Neuronal stem cell (in vitro differentiated cells): ENCODE results near the gene FAM210B.
A peak's percentile ranks its signal among the peaks of the same experiment; 100 is the strongest.

Experiments
- DNase-seq: peaks from one replicate; pipeline ENCODE4 v3.0.0-alpha.2; 2013; ENCODE audit warnings: low spot score
- H2AFZ ChIP-seq: one replicate; pipeline ENCODE4 v1.6.1; 2013; ENCODE audit warnings: mild to moderate bottlenecking, low read length, inconsistent platforms
- H2AK5ac ChIP-seq: 2 replicates; pipeline ENCODE4 v1.6.1; 2013; ENCODE audit warnings: low read depth, mild to moderate bottlenecking, inconsistent platforms, low read length, moderate library complexity, mixed read lengths
- H2BK120ac ChIP-seq: 2 replicates; pipeline ENCODE4 v1.6.1; 2013; ENCODE audit warnings: low read depth, mild to moderate bottlenecking, inconsistent platforms, low read length, moderate library complexity, mixed read lengths
- H2BK12ac ChIP-seq: one replicate; pipeline ENCODE4 v1.6.1; 2013; ENCODE audit warnings: low read length, inconsistent platforms
- H2BK15ac ChIP-seq: 2 replicates; pipeline ENCODE4 v1.6.1; 2013; ENCODE audit warnings: mild to moderate bottlenecking, low read length, inconsistent platforms, mixed read lengths
- H2BK5ac ChIP-seq: one replicate; pipeline ENCODE4 v1.6.1; 2013; ENCODE audit warnings: inconsistent platforms, mild to moderate bottlenecking, low read length, moderate library complexity
- H3K14ac ChIP-seq: one replicate; pipeline ENCODE4 v1.6.1; 2013; ENCODE audit warnings: low read length, inconsistent platforms
- H3K18ac ChIP-seq: 2 replicates; pipeline ENCODE4 v1.6.1; 2013; ENCODE audit warnings: low read length, inconsistent platforms
- H3K23ac ChIP-seq: 2 replicates; pipeline ENCODE4 v1.6.1; 2013; ENCODE audit warnings: low read depth, mild to moderate bottlenecking, mixed read lengths, low read length, inconsistent platforms; ENCODE audit not compliant: poor library complexity
- H3K27ac ChIP-seq: replicated peaks from 3 replicates; pipeline ENCODE4 v1.5.1; 2013; ENCODE audit warnings: low read length, inconsistent platforms
- H3K27me3 ChIP-seq, 3 experiments: 2 replicates each; pipeline ENCODE4 v1.6.1; 2013; ENCODE audit warnings: low read length in 3 of 3, mild to moderate bottlenecking in 2 of 3, inconsistent platforms in 1 of 3, low read depth in 1 of 3, mixed read lengths in 1 of 3, moderate library complexity in 1 of 3; ENCODE audit not compliant: control insufficient read depth in 3 of 3, insufficient read depth in 3 of 3
- H3K36me3 ChIP-seq, 2 donors: replicated peaks in 1 of 2; 2 replicates each; pipeline ENCODE4 v1.6.1; 2013; ENCODE audit warnings: low read length in 2 of 2; ENCODE audit not compliant: control insufficient read depth in 2 of 2, insufficient read depth in 2 of 2
- H3K4ac ChIP-seq: 2 replicates; pipeline ENCODE4 v1.6.1; 2013; ENCODE audit warnings: inconsistent platforms, mild to moderate bottlenecking, low read length, moderate library complexity
- H3K4me1 ChIP-seq, 2 donors: 1 replicate in 1 of 2; 2 replicates in 1 of 2; pipeline ENCODE4 v1.6.1; 2013; ENCODE audit warnings: low read length in 2 of 2, low read depth in 1 of 2; ENCODE audit not compliant: control insufficient read depth in 2 of 2, insufficient read depth in 1 of 2
- H3K4me2 ChIP-seq: one replicate; pipeline ENCODE4 v1.6.1; 2013; ENCODE audit warnings: mild to moderate bottlenecking, low read length, inconsistent platforms; ENCODE audit not compliant: insufficient read depth, poor library complexity, severe bottlenecking
- H3K4me3 ChIP-seq, 2 donors: 2 replicates each; pipeline ENCODE4 v1.5.1; 2013; ENCODE audit warnings: low read length in 2 of 2, mild to moderate bottlenecking in 2 of 2, inconsistent platforms in 1 of 2, moderate library complexity in 1 of 2
- H3K79me1 ChIP-seq: one replicate; pipeline ENCODE4 v1.6.1; 2013; ENCODE audit warnings: low read depth, mild to moderate bottlenecking, inconsistent platforms, low read length, moderate library complexity
- H3K9ac ChIP-seq: one replicate; pipeline ENCODE4 v1.6.1; 2013; ENCODE audit warnings: mild to moderate bottlenecking, low read depth, low read length, inconsistent platforms; ENCODE audit not compliant: poor library complexity
- H3K9me3 ChIP-seq, 2 donors: replicated peaks in 1 of 2; 2 replicates each; pipeline versions ENCODE3 to v1.6.1; 2013; ENCODE audit warnings: low read length in 2 of 2, mild to moderate bottlenecking in 2 of 2, inconsistent platforms in 1 of 2, low read depth in 1 of 2, mixed read lengths in 1 of 2, moderate library complexity in 1 of 2; ENCODE audit not compliant: control insufficient read depth in 2 of 2, insufficient read depth in 1 of 2
- H4K8ac ChIP-seq: one replicate; pipeline ENCODE4 v1.6.1; 2013; ENCODE audit warnings: low read depth, mild to moderate bottlenecking, inconsistent platforms, low read length, moderate library complexity
- H4K91ac ChIP-seq: one replicate; pipeline ENCODE4 v1.6.1; 2013; ENCODE audit warnings: low read length, low read depth, mild to moderate bottlenecking, inconsistent platforms; ENCODE audit not compliant: poor library complexity
- WGBS, 2 donors: extraction: QIAGEN DNeasy Blood & Tissue Kit; methylation state at CpG; one replicate each; pipeline ENCODE4 v1.1.7; 2013; ENCODE audit warnings: missing lambda C conversion rate in 2 of 2, mixed read lengths in 1 of 2; ENCODE audit not compliant: insufficient read length in 2 of 2, insufficient replicate concordance in 1 of 2; ENCODE audit errors: extremely low coverage in 2 of 2; 5-methylcytosine and 5-hydroxymethylcytosine counted together

Gene FAM210B

GRCh38 chr20:56392881-56393482, 34.2 kb downstream of the FAM210B start:
- peak overlapping the region; percentile 45 for H3K4me2 ChIP-seq
- no peak overlapping the region for H4K91ac ChIP-seq
- peaks cover 9% of the 10 kb centered on the region for H3K79me1 ChIP-seq
- no peak overlapping the region for H4K8ac ChIP-seq
- whole genome bisulfite sequencing, 2 donors, result no CpG with 5 or more reads among the region's 18 CpGs
- no peaks in the 10 kb centered on the region for H3K27me3 ChIP-seq
- peak overlapping the region; percentile 97 for H2AFZ ChIP-seq
- peak overlapping the region; percentile 87 for H3K9ac ChIP-seq
- H2AK5ac ChIP-seq, result no peak overlapping the region
- H3K4ac ChIP-seq, result no peak overlapping the region
- peaks cover 5 to 11% of the 10 kb centered on the region in 2 donors for H3K4me1 ChIP-seq
- no peak overlapping the region for H2BK15ac ChIP-seq
- peaks cover 34 to 73% of the 10 kb centered on the region in 2 donors for H3K36me3 ChIP-seq
- peak overlapping the region; percentile 95 for H3K27ac ChIP-seq
- peak overlapping the region; percentile 4 for H3K23ac ChIP-seq
- no peak overlapping the region for H2BK12ac ChIP-seq
- H2BK120ac ChIP-seq, result no peak overlapping the region
- peak overlapping the region; percentile 77 for H2BK5ac ChIP-seq
- H3K14ac ChIP-seq, result no peak overlapping the region
- peak overlapping the region; percentile 95 to 99 for H3K4me3 ChIP-seq
- DNase-seq, result no peak
- no peaks in the 10 kb centered on the region for H3K9me3 ChIP-seq
- peak overlapping the region; percentile 76 for H3K18ac ChIP-seq

- no peaks in the 10 kb centered on the region for H3K27me3 ChIP-seq
- H2BK15ac ChIP-seq, result no peak overlapping the region
- peaks cover 34 to 73% of the 10 kb centered on the region in 2 donors for H3K36me3 ChIP-seq
- no peak overlapping the region for H2BK12ac ChIP-seq
- no peaks in the 10 kb centered on the region for H3K9me3 ChIP-seq
- no peak overlapping the region for H3K27ac ChIP-seq
- no peak overlapping the region for H3K4ac ChIP-seq
- peak overlapping the region; percentile 45 for H3K4me2 ChIP-seq
- no peak overlapping the region for H4K91ac ChIP-seq
- H2BK120ac ChIP-seq, result no peak overlapping the region
- peaks cover 9% of the 10 kb centered on the region for H3K79me1 ChIP-seq
- no peak overlapping the region for H2AFZ ChIP-seq
- no peak overlapping the region for H4K8ac ChIP-seq
- no CpG with 5 or more reads among the region's 8 CpGs for WGBS, 2 donors
- no peak for DNase-seq
- no peak overlapping the region for H3K9ac ChIP-seq
- H2AK5ac ChIP-seq, result no peak overlapping the region
- H2BK5ac ChIP-seq, result no peak overlapping the region
- H3K4me3 ChIP-seq, result peak overlapping the region; percentile 34 to 99
- H3K23ac ChIP-seq, result no peak overlapping the region
- no peak overlapping the region for H3K14ac ChIP-seq
- H3K4me1 ChIP-seq, result peaks cover 5 to 11% of the 10 kb centered on the region in 2 donors
- H3K18ac ChIP-seq, result no peak overlapping the region
Measured at GRCh38 chr20:56393653-56394052, 34.9 kb downstream of the FAM210B start.

- Histone ChIP-seq H2AK5ac (no peak overlapping the region), H4K91ac (no peak overlapping the region), H3K4ac (no peak overlapping the region), H3K27ac (no peak overlapping the region), H2BK15ac (no peak overlapping the region), H3K36me3 (peaks cover 34 to 73% of the 10 kb centered on the region in 2 donors), H2BK5ac (no peak overlapping the region), H3K14ac (no peak overlapping the region), H3K4me3 (no peak overlapping the region), H3K27me3 (no peaks in the 10 kb centered on the region), H3K79me1 (peaks cover 3% of the 10 kb centered on the region), H4K8ac (no peak overlapping the region), H3K23ac (no peak overlapping the region), H3K9ac (no peak overlapping the region), H2BK12ac (no peak overlapping the region), H3K9me3 (no peaks in the 10 kb centered on the region), H3K4me1 (peaks cover 5 to 11% of the 10 kb centered on the region in 2 donors), H3K4me2 (no peak overlapping the region), H2BK120ac (no peak overlapping the region), H2AFZ (no peak overlapping the region), H3K18ac (no peak overlapping the region)
- no CpG with 5 or more reads among the region's 4 CpGs for WGBS, 2 donors
- DNase-seq, result no peak
Measured at GRCh38 chr20:56395166-56395565, 36.4 kb downstream of the FAM210B start.

GRCh38 chr20:56400001-56400640, 41.3 kb downstream of the FAM210B start:
- Histone ChIP-seq H2BK12ac (no peak overlapping the region), H3K4me3 (no peak overlapping the region), H4K91ac (no peak overlapping the region), H3K4me1 (no peaks in the 10 kb centered on the region), H2AK5ac (no peak overlapping the region), H3K27me3 (no peaks in the 10 kb centered on the region), H2BK15ac (no peak overlapping the region), H3K36me3 (peaks cover 49 to 97% of the 10 kb centered on the region in 2 donors), H2AFZ (no peak overlapping the region), H3K79me1 (no peaks in the 10 kb centered on the region), H2BK5ac (no peak overlapping the region), H3K4me2 (no peak overlapping the region), H3K14ac (no peak overlapping the region), H3K9me3 (no peaks in the 10 kb centered on the region), H3K4ac (no peak overlapping the region), H3K9ac (no peak overlapping the region), H2BK120ac (no peak overlapping the region), H4K8ac (no peak overlapping the region), H3K18ac (no peak overlapping the region), H3K23ac (no peak overlapping the region), H3K27ac (no peak overlapping the region)
- DNase-seq, result peak; percentile 52
